SK-N-SH (cell line): ENCODE data around the gene POLD3. TPM values are rescaled to one million over a fixed set of nuclear protein-coding genes. Genes with fewer than 3 reads are reported as not detected.

Source experiments
- CTCF ChIA-PET: fragments of 300-600, 350-600 bp; formaldehyde crosslinking; extraction: SDS; loops from one replicate; lab custom pipeline; 2021; lab: Yijun Ruan, JAX
- POLR2A ChIA-PET: fragments of 350-600 bp; sonication (Branson Sonifier 250); formaldehyde crosslinking; extraction: SDS; loops from one replicate; lab custom pipeline; 2020; ENCODE audit warnings: antibody characterized with exemption, inconsistent platforms; lab: Yijun Ruan, JAX
- DNase-seq: peaks from one replicate; pipeline ENCODE4 v3.0.0; 2012
- H2AFZ ChIP-seq: fragments of 200-600 bp; sonication (generic); 2 replicates; pipeline ENCODE4 v1.8.1; 2016; ENCODE audit warnings: antibody characterized with exemption, mild to moderate bottlenecking, low read depth
- H3F3A ChIP-seq: fragments of 200-600 bp; sonication (generic); replicated peaks from 2 replicates; pipeline ENCODE3; 2016; ENCODE audit warnings: antibody characterized with exemption, mild to moderate bottlenecking; ENCODE audit not compliant: insufficient read depth
- H3K27ac ChIP-seq, 2 experiments: fragments of 200-500 bp in 1 of 2; fragments of 200-600 bp in 1 of 2; sonication (Bioruptor generic) in 1 of 2; sonication (generic), shearing (Covaris generic) in 1 of 2; 2 replicates each; pipeline versions ENCODE4 v1.5.1 to v1.6.1; 2014 to 2016; ENCODE audit warnings: low read depth in 2 of 2, inconsistent platforms in 1 of 2, low read length in 1 of 2, mild to moderate bottlenecking in 1 of 2, mixed read lengths in 1 of 2
- H3K27me3 ChIP-seq: fragments of 200-600 bp; sonication (generic), shearing (Covaris generic); 2 replicates; pipeline ENCODE4 v1.6.1; 2016; ENCODE audit warnings: mixed run types; ENCODE audit not compliant: insufficient read depth
- H3K36me3 ChIP-seq, 2 experiments: fragments of 200-500 bp in 1 of 2; fragments of 200-600 bp in 1 of 2; sonication (Bioruptor generic) in 1 of 2; sonication (generic) in 1 of 2; replicated peaks in 1 of 2; 2 replicates each; pipeline versions ENCODE3 to v1.5.1; 2014 to 2016; ENCODE audit warnings: low read length in 1 of 2, mild to moderate bottlenecking in 1 of 2; ENCODE audit not compliant: insufficient read depth in 2 of 2, control insufficient read depth in 1 of 2
- H3K4me1 ChIP-seq, 2 experiments: fragments of 200-500 bp in 1 of 2; fragments of 200-600 bp in 1 of 2; sonication (Bioruptor generic) in 1 of 2; sonication (generic), shearing (Covaris generic) in 1 of 2; 2 replicates each; pipeline versions ENCODE4 v1.5.1 to v1.6.1; 2014 to 2016; ENCODE audit warnings: low read depth in 1 of 2, low read length in 1 of 2, mixed run types in 1 of 2; ENCODE audit not compliant: insufficient read depth in 2 of 2, control insufficient read depth in 1 of 2
- H3K4me2 ChIP-seq: fragments of 200-600 bp; sonication (generic), shearing (Covaris generic); 2 replicates; pipeline ENCODE4 v1.6.1; 2017; ENCODE audit warnings: mixed run types
- H3K4me3 ChIP-seq, 2 experiments: fragments of 200-500 bp in 1 of 2; fragments of 200-600 bp in 1 of 2; sonication (Bioruptor generic) in 1 of 2; sonication (generic), shearing (Covaris generic) in 1 of 2; 2 replicates each; pipeline versions ENCODE4 v1.5.1 to v1.8.1; 2014 to 2016; ENCODE audit warnings: low read depth in 2 of 2, inconsistent platforms in 1 of 2, low read length in 1 of 2, mild to moderate bottlenecking in 1 of 2, mixed read lengths in 1 of 2, moderate library complexity in 1 of 2
- H3K79me2 ChIP-seq: fragments of 200-600 bp; sonication (generic); 2 replicates; pipeline ENCODE4 v1.8.1; 2017; ENCODE audit warnings: mild to moderate bottlenecking; ENCODE audit not compliant: insufficient read depth
- H3K9ac ChIP-seq: fragments of 200-600 bp; sonication (generic); 2 replicates; pipeline ENCODE4 v1.6.1; 2017; ENCODE audit warnings: mixed run types
- H3K9me2 ChIP-seq: fragments of 200-600 bp; sonication (generic); 2 replicates; pipeline ENCODE4 v1.6.1; 2017; ENCODE audit warnings: mixed run types
- H3K9me3 ChIP-seq: fragments of 200-600 bp; sonication (generic); 2 replicates; pipeline ENCODE4 v1.6.1; 2017; ENCODE audit warnings: mixed run types, mild to moderate bottlenecking, moderate library complexity
- H4K20me1 ChIP-seq: fragments of 200-600 bp; sonication (generic); 2 replicates; pipeline ENCODE4 v1.6.1; 2017; ENCODE audit warnings: mild to moderate bottlenecking, mixed run types; ENCODE audit not compliant: insufficient read depth
- ELF1 ChIP-seq: IDR thresholded peaks from 2 replicates; pipeline ENCODE4 v1.4.0; 2012
- EP300 ChIP-seq, 2 experiments: IDR thresholded peaks; 2 replicates each; pipeline versions ENCODE4 v1.4.0 to v1.6.1; 2012; ENCODE audit warnings: borderline replicate concordance in 1 of 2, low read depth in 1 of 2, low read length in 1 of 2
- FOSL2 ChIP-seq: IDR thresholded peaks from 2 replicates; pipeline ENCODE4 v1.4.0; 2012; ENCODE audit warnings: low read depth, mild to moderate bottlenecking, moderate library complexity, borderline replicate concordance
- FOXJ3 ChIP-seq: sonication (generic); formaldehyde crosslinking; IDR thresholded peaks from 2 replicates; pipeline ENCODE4 v1.5.1; 2020; ENCODE audit warnings: mild to moderate bottlenecking, missing genetic modification reagents
- FOXM1 ChIP-seq: IDR thresholded peaks from 2 replicates; pipeline ENCODE4 v1.4.0; 2012; ENCODE audit warnings: low read depth, mild to moderate bottlenecking
- GABPA ChIP-seq: IDR thresholded peaks from 2 replicates; pipeline ENCODE4 v1.4.0; 2012; ENCODE audit warnings: low read depth, mild to moderate bottlenecking
- JUND ChIP-seq: IDR thresholded peaks from 2 replicates; pipeline ENCODE4 v1.4.0; 2012
- POLR2AphosphoS5 ChIP-seq: IDR thresholded peaks from 2 replicates; pipeline ENCODE4 v1.6.1; 2012; ENCODE audit warnings: low read depth, low read length
- RAD21 ChIP-seq: IDR thresholded peaks from 2 replicates; pipeline ENCODE4 v1.6.1; 2012; ENCODE audit warnings: mild to moderate bottlenecking, low read length
- RFX5 ChIP-seq: IDR thresholded peaks from 2 replicates; pipeline ENCODE4 v1.6.1; 2012; ENCODE audit warnings: mild to moderate bottlenecking, improper control_type of control experiment, low read length
- RXRA ChIP-seq: IDR thresholded peaks from 2 replicates; pipeline ENCODE4 v1.4.0; 2012; ENCODE audit warnings: low read depth, mild to moderate bottlenecking, borderline replicate concordance
- SIN3A ChIP-seq: IDR thresholded peaks from 2 replicates; pipeline ENCODE4 v1.6.1; 2012; ENCODE audit warnings: low read depth, mild to moderate bottlenecking, low read length, moderate library complexity, borderline replicate concordance
- TAF1 ChIP-seq: IDR thresholded peaks from 2 replicates; pipeline ENCODE4 v1.6.1; 2012; ENCODE audit warnings: low read depth, mild to moderate bottlenecking, low read length, moderate library complexity, borderline replicate concordance
- USF1 ChIP-seq: IDR thresholded peaks from 2 replicates; pipeline ENCODE4 v1.4.0; 2012; ENCODE audit warnings: low read depth, borderline replicate concordance
- ZBTB33 ChIP-seq: IDR thresholded peaks from 2 replicates; pipeline ENCODE4 v1.4.0; 2012; ENCODE audit warnings: low read depth, borderline replicate concordance
- WGBS: methylation state at CpG from one replicate; pipeline ENCODE4 v1.1.6; 2017; ENCODE audit warnings: low lambda C conversion rate; 5-methylcytosine and 5-hydroxymethylcytosine counted together
- polyA plus RNA-seq, 3 experiments: library from polyadenylated mRNA; depleted of rRNA; stranded (reverse); fragments of >200 nt; gene quantifications; 2 replicates each; pipeline ENCODE4 v1.2.3, GENCODE V29; 2012
- TF ChIP-seq, protein P1 (sequence below): IDR thresholded peaks from 2 replicates; pipeline ENCODE4; 2012
- TF ChIP-seq, protein P2 (sequence below): IDR thresholded peaks from 2 replicates; pipeline ENCODE4 v1.4.0; 2012; ENCODE audit warnings: low read depth

POLD3 gene
- polyA plus RNA-seq, 1 of the 3 experiments (the other 2 are of a cell fraction) = 7.9 TPM

- CTCF ChIA-PET = interaction anchor here (1.1 kb wide), 1 partner anchor 96 kb away, joined by 3 read pairs; no protein-coding TSS in a partner anchor
- Histone ChIP-seq H3K4me3 (no peak overlapping the region), H2AFZ (no peak overlapping the region), H3K9me2 (no peaks in the 10 kb centered on the region), H3K4me1 (0 out of 4 replicates have a peak, but pooled peaks cover 0 to 6% of the 10 kb centered on the region in 2 experiments), H3K36me3 (peaks cover 27 to 28% of the 10 kb centered on the region in 2 experiments), H3K9ac (no peak overlapping the region), H3K9me3 (no peaks in the 10 kb centered on the region), H3K4me2 (no peak overlapping the region), H3K27me3 (no peaks in the 10 kb centered on the region), H3F3A (peaks cover 4% of the 10 kb centered on the region), H4K20me1 (no peaks in the 10 kb centered on the region), H3K79me2 (no peaks in the 10 kb centered on the region), H3K27ac (no peak overlapping the region)
- POLR2A ChIA-PET = no interaction called here
- no peak for TF ChIP-seq TAF1
- no peak for TF ChIP-seq FOXJ3 (CRISPR knock-in tag)
- TF ChIP-seq POLR2AphosphoS5 = no peak
- no peak for TF ChIP-seq ZBTB33
- no peak for TF ChIP-seq USF1
- 69% methylated on average over 2 of the region's 2 CpGs for WGBS
- DNase-seq = no peak
These were observed 37.7 kb downstream of the POLD3 start for GRCh38 chr11:74630043-74630442.

DNA sequence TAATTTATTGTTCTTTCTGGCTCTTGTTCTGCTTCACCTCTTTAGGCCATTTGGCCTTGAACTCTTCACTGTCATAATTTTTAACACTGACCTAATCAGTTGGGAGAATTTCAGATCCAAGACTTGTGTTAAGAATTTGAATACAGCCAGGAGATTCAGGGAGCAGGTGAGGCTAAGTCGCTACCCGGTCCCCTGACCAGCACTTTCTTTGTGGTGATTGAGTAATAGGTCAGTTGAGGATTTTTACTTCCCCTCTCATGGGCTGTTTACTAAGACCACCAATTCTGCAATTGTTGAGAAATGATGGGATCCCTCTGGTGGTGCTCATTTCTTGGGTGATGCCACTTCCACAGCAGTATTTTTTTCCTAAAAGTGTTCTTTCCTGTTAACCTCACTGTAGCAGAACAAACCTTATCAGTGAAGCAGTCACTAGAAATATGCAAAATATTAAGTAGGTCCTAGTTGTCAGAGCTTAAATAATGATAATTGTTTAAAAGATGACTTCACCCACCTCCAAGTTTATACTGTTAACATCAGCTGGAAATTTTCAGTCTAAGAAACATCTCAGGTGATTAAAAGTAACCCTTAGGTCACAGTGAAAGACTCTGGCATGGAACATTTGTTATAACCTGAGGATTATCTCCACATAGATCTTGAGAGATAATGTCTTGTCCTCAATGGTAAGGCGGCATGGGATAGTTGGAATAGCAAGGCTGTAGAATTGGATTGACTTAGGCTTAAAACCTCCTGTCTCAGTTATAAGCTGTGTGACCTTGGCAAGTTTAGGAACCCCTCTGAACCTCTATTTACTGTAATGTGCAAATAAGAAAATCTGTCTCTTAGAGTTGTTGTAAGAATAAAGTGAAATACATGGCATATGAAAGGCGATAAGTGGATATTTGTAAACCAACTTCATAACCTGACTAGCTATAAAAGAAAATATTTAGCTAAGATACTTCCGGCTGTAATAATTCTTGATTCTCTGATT, 41.3 kb downstream of the POLD3 start:
- Histone ChIP-seq H3K9me2 (no peaks in the 10 kb centered on the region), H3K9ac (no peak overlapping the region), H3K27me3 (no peaks in the 10 kb centered on the region), H3K36me3 (peaks cover 23 to 30% of the 10 kb centered on the region in 2 experiments), H3F3A (peaks cover 20% of the 10 kb centered on the region), H3K4me3 (no peak overlapping the region), H3K9me3 (no peaks in the 10 kb centered on the region), H2AFZ (no peak overlapping the region), H3K79me2 (peaks cover 3% of the 10 kb centered on the region; the same call in 1 of the 2 replicates), H3K4me1 (peaks cover 0 to 14% of the 10 kb centered on the region in 2 experiments; a peak in 2 of 4 replicates), H4K20me1 (no peaks in the 10 kb centered on the region), H3K4me2 (no peak overlapping the region), H3K27ac (no peak overlapping the region)
- TF ChIP-seq FOXJ3 (CRISPR knock-in tag) (no peak), EP300 (IDR thresholded peaks at IDR 0.05; ENCODE audit: borderline replicate concordance in 1 of 2, low read depth in 1 of 2, low read length in 1 of 2) (no peak), RFX5 (no peak), FOSL2 (no peak), SIN3A (no peak), RXRA (no peak), FOXM1 (no peak), ELF1 (no peak), RAD21 (no peak), JUND (no peak), GABPA (no peak)
- TF ChIP-seq, protein P1, sequence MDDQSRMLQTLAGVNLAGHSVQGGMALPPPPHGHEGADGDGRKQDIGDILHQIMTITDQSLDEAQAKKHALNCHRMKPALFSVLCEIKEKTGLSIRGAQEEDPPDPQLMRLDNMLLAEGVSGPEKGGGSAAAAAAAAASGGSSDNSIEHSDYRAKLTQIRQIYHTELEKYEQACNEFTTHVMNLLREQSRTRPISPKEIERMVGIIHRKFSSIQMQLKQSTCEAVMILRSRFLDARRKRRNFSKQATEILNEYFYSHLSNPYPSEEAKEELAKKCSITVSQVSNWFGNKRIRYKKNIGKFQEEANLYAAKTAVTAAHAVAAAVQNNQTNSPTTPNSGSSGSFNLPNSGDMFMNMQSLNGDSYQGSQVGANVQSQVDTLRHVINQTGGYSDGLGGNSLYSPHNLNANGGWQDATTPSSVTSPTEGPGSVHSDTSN = no peak
- TF ChIP-seq, protein P2, sequence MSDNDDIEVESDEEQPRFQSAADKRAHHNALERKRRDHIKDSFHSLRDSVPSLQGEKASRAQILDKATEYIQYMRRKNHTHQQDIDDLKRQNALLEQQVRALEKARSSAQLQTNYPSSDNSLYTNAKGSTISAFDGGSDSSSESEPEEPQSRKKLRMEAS = no peak
- CTCF ChIA-PET = interaction anchor here (0.6 to 1.8 kb wide), 7 partner anchors 8 to 92 kb away, joined by 3 to 17 read pairs (median 3); partner anchors contain the start of gene POLD3
- no peak for DNase-seq
- 91% methylated on average over 5 of the region's 5 CpGs for WGBS
- POLR2A ChIA-PET = no interaction called here
